KMS-11 (cell line): ENCODE data around the gene USP32.

Experiments
- H2AFZ ChIP-seq: fragments of 200-600 bp; sonication (generic); 2 replicates; pipeline ENCODE4 v1.6.1; 2016; ENCODE audit warnings: antibody characterized with exemption, mixed run types, low read depth
- H3K27ac ChIP-seq: fragments of 200-600 bp; sonication (generic); 2 replicates; pipeline ENCODE4 v1.6.1; 2016; ENCODE audit warnings: mild to moderate bottlenecking, mixed run types
- H3K27me3 ChIP-seq: fragments of 200-600 bp; sonication (generic); 2 replicates; pipeline ENCODE4 v1.6.1; 2017; ENCODE audit warnings: mild to moderate bottlenecking, low read depth, mixed run types, moderate library complexity; ENCODE audit not compliant: insufficient read depth
- H3K36me3 ChIP-seq: fragments of 200-600 bp; sonication (generic); 2 replicates; pipeline ENCODE4 v1.6.1; 2017; ENCODE audit warnings: mild to moderate bottlenecking, mixed run types; ENCODE audit not compliant: insufficient read depth
- H3K4me1 ChIP-seq: fragments of 200-600 bp; sonication (generic); 2 replicates; pipeline ENCODE4 v1.6.1; 2016; ENCODE audit warnings: mild to moderate bottlenecking, low read depth, mixed run types; ENCODE audit not compliant: poor library complexity, severe bottlenecking
- H3K4me2 ChIP-seq: fragments of 200-600 bp; sonication (generic); 2 replicates; pipeline ENCODE4 v1.7.0; 2016; ENCODE audit warnings: mild to moderate bottlenecking, mixed run types
- H3K4me3 ChIP-seq: fragments of 200-600 bp; sonication (generic); IDR thresholded peaks from 2 replicates; pipeline ENCODE4 v1.6.1; 2017; ENCODE audit warnings: low read depth, low read length, mixed read lengths; ENCODE audit not compliant: insufficient read depth
- H3K79me2 ChIP-seq: fragments of 200-600 bp; sonication (generic); 2 replicates; pipeline ENCODE4 v1.6.1; 2016; ENCODE audit warnings: low read depth, mixed run types; ENCODE audit not compliant: insufficient read depth
- H3K9ac ChIP-seq: fragments of 200-600 bp; sonication (generic); 2 replicates; pipeline ENCODE4 v1.6.1; 2016; ENCODE audit warnings: mild to moderate bottlenecking, mixed run types
- H4K20me1 ChIP-seq: fragments of 200-600 bp; sonication (generic); 2 replicates; pipeline ENCODE4 v1.6.1; 2016; ENCODE audit warnings: mild to moderate bottlenecking, mixed run types; ENCODE audit not compliant: insufficient read depth
- CTCF ChIP-seq: fragments of 200-600 bp; sonication (generic); conservative IDR thresholded peaks from 2 replicates; pipeline ENCODE4 v1.6.1; 2017; ENCODE audit warnings: low read depth, mild to moderate bottlenecking, antibody characterized with exemption, low read length, moderate library complexity, mixed read lengths

USP32 gene

DNA sequence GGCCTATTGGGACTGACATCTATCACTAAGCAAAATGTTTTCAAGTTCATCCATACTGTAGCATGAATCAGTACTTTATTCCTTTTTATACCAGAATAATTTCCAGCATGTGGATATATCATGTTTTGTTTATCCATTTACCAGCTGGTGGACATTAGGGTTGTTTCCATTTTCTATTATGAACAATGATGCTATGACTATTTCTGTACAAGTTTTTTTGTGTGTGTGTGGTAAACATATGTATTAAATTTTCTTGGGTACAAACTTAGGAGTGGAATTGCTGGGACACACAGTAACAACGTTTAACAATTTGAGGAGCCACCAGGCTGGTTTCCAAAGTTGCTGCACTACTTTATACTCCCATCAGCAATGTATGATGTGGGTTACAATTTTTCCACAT, 91.0 kb downstream of the USP32 start:
- Histone ChIP-seq H3K4me3 (no peak overlapping the region), H3K79me2 (no peaks in the 10 kb centered on the region), H3K4me2 (no peak overlapping the region), H4K20me1 (no peaks in the 10 kb centered on the region), H3K4me1 (peaks cover 9% of the 10 kb centered on the region), H3K36me3 (no peaks in the 10 kb centered on the region), H3K27me3 (no peaks in the 10 kb centered on the region), H3K27ac (no peak overlapping the region), H3K9ac (no peak overlapping the region), H2AFZ (no peak overlapping the region)
- no peak for TF ChIP-seq CTCF

GRCh38 chr17:60300011-60300410, 91.9 kb downstream of the USP32 start:
- no peak overlapping the region for H3K4me2 ChIP-seq
- H3K9ac ChIP-seq, result no peak overlapping the region
- H3K79me2 ChIP-seq, result no peaks in the 10 kb centered on the region
- H4K20me1 ChIP-seq, result no peaks in the 10 kb centered on the region
- H3K27ac ChIP-seq, result no peak overlapping the region
- no peaks in the 10 kb centered on the region for H3K36me3 ChIP-seq
- no peaks in the 10 kb centered on the region for H3K27me3 ChIP-seq
- H2AFZ ChIP-seq, result no peak overlapping the region
- peaks cover 9% of the 10 kb centered on the region for H3K4me1 ChIP-seq
- no peak for TF ChIP-seq CTCF
- H3K4me3 ChIP-seq, result no peak overlapping the region

DNA sequence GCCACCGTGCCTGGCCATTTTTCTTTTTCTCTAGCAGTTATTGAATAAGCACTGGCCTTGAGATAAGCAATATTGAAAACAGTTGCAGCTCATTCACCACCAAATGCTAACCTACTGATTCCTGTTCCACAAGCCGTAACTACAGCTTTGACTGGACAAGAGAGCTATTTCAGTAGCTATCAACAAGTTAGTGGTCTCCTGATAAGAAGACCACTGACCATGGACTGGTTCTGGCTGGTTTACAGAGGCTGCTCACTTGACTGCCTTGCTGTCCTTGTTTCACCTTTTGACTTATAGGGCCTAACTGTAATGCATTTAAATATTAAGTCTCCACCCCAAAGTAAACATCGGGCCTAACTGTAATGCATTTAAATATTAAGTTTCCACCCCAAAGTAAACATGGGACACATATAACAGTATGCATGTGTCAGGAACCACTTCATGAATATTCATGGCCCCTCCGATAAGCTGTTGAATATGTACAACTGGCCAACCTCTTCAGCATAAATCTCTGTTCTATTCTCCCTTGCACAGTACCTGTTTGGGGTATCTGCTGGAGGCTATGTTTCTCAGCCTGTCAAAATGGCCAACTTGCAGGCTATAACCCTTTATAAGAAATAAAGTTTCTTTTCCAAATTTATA, 94.1 kb downstream of the USP32 start:
- H3K9ac ChIP-seq, result no peak overlapping the region
- no peak overlapping the region for H3K4me3 ChIP-seq
- H2AFZ ChIP-seq, result no peak overlapping the region
- no peaks in the 10 kb centered on the region for H3K79me2 ChIP-seq
- H3K4me2 ChIP-seq, result no peak overlapping the region
- no peak overlapping the region for H3K27ac ChIP-seq
- no peaks in the 10 kb centered on the region for H3K4me1 ChIP-seq
- no peaks in the 10 kb centered on the region for H4K20me1 ChIP-seq
- no peaks in the 10 kb centered on the region for H3K27me3 ChIP-seq
- no peaks in the 10 kb centered on the region for H3K36me3 ChIP-seq
- no peak for TF ChIP-seq CTCF

DNA sequence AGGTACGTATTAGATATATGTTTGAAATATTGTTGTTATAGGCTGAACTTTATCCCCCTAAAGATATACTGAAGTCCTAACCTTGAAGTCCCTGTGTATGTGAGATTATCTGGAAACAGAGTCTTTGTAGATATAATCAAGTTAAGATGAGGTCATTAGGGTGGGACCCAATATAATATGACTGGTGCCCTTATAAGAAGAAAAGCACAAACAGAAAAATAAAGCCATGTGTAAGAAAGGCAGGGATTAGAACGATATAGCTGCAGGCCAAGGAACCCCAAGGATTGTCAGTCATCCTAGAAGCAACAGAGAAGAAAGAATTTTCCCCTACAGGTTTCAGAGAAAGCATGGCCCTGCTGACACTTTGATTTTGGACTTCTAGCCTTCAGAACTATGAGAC, 95.8 kb downstream of the USP32 start:
- no peak overlapping the region for H3K9ac ChIP-seq
- H3K4me3 ChIP-seq, result no peak overlapping the region
- H3K36me3 ChIP-seq, result no peaks in the 10 kb centered on the region
- no peaks in the 10 kb centered on the region for H3K4me1 ChIP-seq
- H3K27ac ChIP-seq, result no peak overlapping the region
- H2AFZ ChIP-seq, result no peak overlapping the region
- no peaks in the 10 kb centered on the region for H3K27me3 ChIP-seq
- no peak for TF ChIP-seq CTCF
- no peaks in the 10 kb centered on the region for H3K79me2 ChIP-seq
- H4K20me1 ChIP-seq, result no peaks in the 10 kb centered on the region
- no peak overlapping the region for H3K4me2 ChIP-seq
